Measurements from ENCODE around the gene NLGN3.

Gene NLGN3

DNA sequence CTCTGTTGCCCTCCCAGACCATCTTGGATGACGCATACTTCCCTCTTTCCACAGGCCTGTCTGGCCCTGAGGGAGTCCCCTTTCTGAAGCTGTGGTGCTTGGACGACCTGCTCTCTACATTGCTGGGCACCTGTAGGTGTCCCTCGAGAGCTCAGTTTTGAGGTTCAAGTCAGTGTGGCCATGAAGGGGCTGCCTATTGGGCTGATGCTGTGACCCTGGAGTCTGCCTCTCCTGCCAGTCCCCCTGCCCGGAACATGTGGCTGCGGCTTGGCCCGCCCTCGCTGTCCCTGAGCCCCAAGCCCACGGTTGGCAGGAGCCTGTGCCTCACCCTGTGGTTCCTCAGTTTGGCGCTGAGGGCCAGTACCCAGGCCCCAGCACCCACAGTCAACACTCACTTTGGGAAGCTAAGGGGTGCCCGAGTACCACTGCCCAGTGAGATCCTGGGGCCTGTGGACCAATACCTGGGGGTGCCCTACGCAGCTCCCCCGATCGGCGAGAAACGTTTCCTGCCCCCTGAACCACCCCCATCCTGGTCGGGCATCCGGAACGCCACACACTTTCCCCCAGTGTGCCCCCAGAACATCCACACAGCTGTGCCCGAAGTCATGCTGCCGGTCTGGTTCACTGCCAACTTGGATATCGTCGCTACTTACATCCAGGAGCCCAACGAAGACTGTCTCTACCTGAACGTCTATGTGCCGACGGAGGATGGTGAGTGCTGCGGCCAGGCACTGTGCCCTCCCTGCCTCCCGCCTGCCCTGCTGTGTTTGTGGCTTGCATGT lies 3.0 kb downstream of the NLGN3 start:
- no peaks in the 10 kb centered on the region for H3K36me3 ChIP-seq
- no peak overlapping the region for H3K27ac ChIP-seq
- peaks cover 17% of the 10 kb centered on the region for H3K27me3 ChIP-seq (ENCODE audit: insufficient read depth, low read depth, severe bottlenecking)
- TF ChIP-seq, protein P1, sequence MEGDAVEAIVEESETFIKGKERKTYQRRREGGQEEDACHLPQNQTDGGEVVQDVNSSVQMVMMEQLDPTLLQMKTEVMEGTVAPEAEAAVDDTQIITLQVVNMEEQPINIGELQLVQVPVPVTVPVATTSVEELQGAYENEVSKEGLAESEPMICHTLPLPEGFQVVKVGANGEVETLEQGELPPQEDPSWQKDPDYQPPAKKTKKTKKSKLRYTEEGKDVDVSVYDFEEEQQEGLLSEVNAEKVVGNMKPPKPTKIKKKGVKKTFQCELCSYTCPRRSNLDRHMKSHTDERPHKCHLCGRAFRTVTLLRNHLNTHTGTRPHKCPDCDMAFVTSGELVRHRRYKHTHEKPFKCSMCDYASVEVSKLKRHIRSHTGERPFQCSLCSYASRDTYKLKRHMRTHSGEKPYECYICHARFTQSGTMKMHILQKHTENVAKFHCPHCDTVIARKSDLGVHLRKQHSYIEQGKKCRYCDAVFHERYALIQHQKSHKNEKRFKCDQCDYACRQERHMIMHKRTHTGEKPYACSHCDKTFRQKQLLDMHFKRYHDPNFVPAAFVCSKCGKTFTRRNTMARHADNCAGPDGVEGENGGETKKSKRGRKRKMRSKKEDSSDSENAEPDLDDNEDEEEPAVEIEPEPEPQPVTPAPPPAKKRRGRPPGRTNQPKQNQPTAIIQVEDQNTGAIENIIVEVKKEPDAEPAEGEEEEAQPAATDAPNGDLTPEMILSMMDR (IDR thresholded peaks at IDR 0.05; ENCODE audit: low read depth, low read length): no peak
- no peak overlapping the region for H3K4me3 ChIP-seq (ENCODE audit: low read depth, low read length)
- no peaks in the 10 kb centered on the region for H3K9me3 ChIP-seq (ENCODE audit: severe bottlenecking)
- no peak for DNase-seq

DNA sequence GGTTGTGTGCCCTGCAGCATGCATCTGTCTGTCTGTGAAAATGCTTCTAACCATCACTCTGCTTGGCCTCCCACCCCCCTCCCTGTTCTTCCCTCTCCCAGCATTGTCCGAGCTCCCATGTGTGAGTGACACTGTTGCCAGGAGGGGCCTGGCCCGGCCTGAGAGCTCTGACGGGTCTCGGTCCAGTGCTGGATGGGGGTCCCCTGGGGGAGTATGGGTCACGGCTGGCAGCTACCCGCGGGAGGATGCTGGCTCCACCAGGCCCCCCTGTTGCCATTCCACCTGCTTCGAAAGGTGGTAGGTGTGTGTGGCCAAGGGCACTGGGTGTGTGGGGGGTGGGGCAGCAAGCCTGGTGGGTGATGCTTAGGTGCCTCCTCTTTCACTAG lies 3.6 kb downstream of the NLGN3 start:
- no peaks in the 10 kb centered on the region for H3K36me3 ChIP-seq
- no peak for DNase-seq
- H3K27me3 ChIP-seq (ENCODE audit: insufficient read depth, low read depth, severe bottlenecking): peaks cover 18% of the 10 kb centered on the region
- TF ChIP-seq, protein P1 (IDR thresholded peaks at IDR 0.05; ENCODE audit: low read depth, low read length): no peak
- no peaks in the 10 kb centered on the region for H3K9me3 ChIP-seq (ENCODE audit: severe bottlenecking)
- H3K27ac ChIP-seq: no peak overlapping the region
- H3K4me3 ChIP-seq (ENCODE audit: low read depth, low read length): no peak overlapping the region

DNA sequence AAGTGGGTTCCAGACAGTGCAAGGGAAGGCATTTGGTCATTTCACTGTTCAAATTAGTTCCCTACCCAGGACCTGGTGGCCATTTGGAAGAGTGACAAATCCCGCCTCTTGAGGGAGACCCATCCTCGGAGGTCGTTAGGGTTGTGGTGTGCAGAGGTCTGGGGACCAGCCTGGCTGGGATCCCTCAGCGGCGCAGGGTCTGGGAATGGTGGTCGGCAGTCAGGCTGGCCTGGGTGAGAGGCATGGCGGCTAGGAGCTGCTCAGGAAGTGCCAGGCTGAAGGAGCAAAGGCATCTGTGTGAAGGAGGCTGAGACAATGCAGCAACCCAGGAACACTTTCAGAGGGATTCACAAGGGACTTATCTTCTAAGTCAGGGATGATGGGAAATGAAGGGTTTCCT lies 6.7 kb downstream of the NLGN3 start:
- DNase-seq: no peak
- no peak overlapping the region for H3K27ac ChIP-seq
- H3K36me3 ChIP-seq: no peaks in the 10 kb centered on the region
- no peaks in the 10 kb centered on the region for H3K9me3 ChIP-seq (ENCODE audit: severe bottlenecking)
- peaks cover 18% of the 10 kb centered on the region for H3K27me3 ChIP-seq (ENCODE audit: insufficient read depth, low read depth, severe bottlenecking)
- H3K4me3 ChIP-seq (ENCODE audit: low read depth, low read length): no peak overlapping the region
- TF ChIP-seq, protein P1 (IDR thresholded peaks at IDR 0.05; ENCODE audit: low read depth, low read length): no peak

DNA sequence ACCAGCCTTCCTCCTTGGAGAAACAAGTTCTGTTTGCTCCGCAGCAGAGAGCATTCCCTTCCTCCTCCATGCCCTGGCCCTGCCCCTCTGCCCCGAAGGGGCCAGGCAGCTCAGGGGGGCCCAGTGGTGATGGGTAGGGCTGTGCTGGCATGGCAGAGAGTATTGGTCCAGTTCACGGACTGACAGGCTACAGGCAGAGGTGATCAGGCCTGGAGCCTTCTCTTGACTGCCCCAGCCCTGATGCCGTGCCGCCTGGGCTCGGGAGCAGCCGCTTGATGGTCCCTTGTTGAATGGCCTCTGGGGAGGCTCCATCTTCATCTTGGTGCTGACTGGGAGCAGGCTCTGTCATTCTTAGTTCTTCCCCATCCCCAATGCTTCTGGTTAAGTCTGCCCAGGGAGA lies 9.6 kb downstream of the NLGN3 start:
- TF ChIP-seq, protein P1 (IDR thresholded peaks at IDR 0.05; ENCODE audit: low read depth, low read length): no peak
- Histone ChIP-seq H3K9me3 (ENCODE audit: severe bottlenecking) (no peaks in the 10 kb centered on the region), H3K27ac (no peak overlapping the region), H3K36me3 (no peaks in the 10 kb centered on the region), H3K4me3 (ENCODE audit: low read depth, low read length) (no peak overlapping the region), H3K27me3 (ENCODE audit: insufficient read depth, low read depth, severe bottlenecking) (peaks cover 18% of the 10 kb centered on the region)
- no peak for DNase-seq

DNA sequence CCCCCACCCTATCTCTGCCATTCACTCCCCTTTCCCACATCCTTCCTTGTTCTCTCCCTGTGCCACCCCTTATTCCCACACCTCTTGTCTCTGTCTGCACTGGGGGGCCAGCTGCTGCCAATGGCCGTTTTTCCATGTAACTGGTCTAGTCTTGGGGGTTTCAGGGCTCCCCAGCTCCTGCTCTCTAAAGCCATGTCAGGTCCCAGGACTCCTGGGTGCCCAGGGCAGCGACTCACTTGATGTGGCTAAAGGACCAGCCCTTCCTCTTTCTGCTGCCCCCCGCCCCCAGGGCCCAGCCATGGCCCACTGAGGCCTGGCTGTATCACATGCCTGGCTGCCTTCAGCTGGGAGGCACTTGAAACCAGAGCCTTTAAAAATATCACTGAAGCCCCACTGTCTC lies 10.0 kb downstream of the NLGN3 start:
- no peak overlapping the region for H3K27ac ChIP-seq
- H3K36me3 ChIP-seq: no peaks in the 10 kb centered on the region
- TF ChIP-seq, protein P1 (IDR thresholded peaks at IDR 0.05; ENCODE audit: low read depth, low read length): no peak
- H3K4me3 ChIP-seq (ENCODE audit: low read depth, low read length): no peak overlapping the region
- H3K27me3 ChIP-seq (ENCODE audit: insufficient read depth, low read depth, severe bottlenecking): peaks cover 18% of the 10 kb centered on the region
- H3K9me3 ChIP-seq (ENCODE audit: severe bottlenecking): no peaks in the 10 kb centered on the region
- DNase-seq: no peak

DNA sequence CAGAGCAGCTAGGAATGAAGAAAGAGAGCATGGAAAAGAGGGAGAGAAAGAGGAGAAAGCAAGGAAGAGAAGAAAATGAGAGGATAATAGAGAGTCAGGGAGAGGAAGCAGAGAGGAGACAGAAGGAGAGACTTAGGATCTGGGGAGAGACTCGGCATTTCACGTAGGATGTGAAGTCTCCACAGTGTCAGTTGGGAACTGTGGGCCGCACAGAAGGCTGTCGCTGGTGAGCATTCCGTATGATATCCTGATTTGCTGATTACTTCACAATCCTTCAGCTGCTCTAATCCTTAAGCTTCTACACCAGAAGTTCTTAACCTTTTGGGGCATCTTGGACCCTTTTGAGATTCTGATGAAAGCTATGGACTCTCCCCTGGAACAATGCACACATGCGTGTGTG lies 14.0 kb downstream of the NLGN3 start:
- Histone ChIP-seq H3K27ac (no peak overlapping the region), H3K36me3 (no peaks in the 10 kb centered on the region), H3K4me3 (ENCODE audit: low read depth, low read length) (no peak overlapping the region), H3K27me3 (ENCODE audit: insufficient read depth, low read depth, severe bottlenecking) (peaks cover 7% of the 10 kb centered on the region), H3K9me3 (ENCODE audit: severe bottlenecking) (no peaks in the 10 kb centered on the region)
- TF ChIP-seq, protein P1 (IDR thresholded peaks at IDR 0.05; ENCODE audit: low read depth, low read length): no peak
- DNase-seq: no peak
